ENCODE results near the gene PRSS50.

The PRSS50 gene

DNA sequence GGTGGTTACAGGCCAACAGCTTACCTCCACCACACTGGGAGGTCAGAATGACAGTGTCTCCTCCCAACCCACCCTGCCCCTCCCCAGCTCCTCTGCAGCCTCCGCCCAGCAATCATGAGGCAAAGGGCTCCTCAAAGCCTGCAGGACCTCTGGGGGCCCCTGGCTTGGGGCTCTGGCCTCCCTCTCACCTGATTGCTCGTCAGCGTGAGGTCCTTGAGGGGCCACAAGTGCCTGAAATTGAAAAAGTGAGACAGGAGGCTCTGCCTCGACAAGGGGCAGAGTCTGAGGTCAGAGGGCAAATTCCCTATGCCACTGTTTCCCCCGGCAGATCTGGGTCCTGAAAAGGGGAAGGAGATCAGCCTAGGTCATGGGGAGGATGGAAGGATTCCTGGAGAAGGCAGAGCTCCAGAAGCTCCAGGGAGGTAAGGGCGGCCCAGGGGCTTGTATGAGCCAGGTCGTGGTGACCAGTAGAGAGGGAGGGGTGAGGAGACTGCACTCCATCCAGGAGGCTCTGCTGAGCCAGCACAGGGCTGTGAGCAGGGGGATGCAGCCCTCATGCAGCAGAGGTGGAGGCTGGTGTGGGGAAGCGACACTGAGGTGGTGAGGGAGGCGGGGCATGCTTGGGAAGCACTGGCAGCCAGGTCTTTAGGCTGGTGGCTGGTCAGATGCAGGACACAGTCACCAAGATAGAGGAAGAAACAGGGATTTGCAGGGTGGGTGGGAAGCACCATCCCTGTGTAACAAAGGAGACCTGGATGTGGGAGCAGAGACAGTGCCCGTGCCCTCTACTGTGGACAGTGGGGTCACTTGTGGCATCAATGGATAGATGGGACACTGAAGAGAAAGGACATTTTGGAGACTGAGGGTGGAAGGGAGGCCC, 44.3 kb downstream of the PRSS50 start:
- DNase-seq (ENCODE audit: low read depth) = no peak
- TF ChIP-seq, protein P1, sequence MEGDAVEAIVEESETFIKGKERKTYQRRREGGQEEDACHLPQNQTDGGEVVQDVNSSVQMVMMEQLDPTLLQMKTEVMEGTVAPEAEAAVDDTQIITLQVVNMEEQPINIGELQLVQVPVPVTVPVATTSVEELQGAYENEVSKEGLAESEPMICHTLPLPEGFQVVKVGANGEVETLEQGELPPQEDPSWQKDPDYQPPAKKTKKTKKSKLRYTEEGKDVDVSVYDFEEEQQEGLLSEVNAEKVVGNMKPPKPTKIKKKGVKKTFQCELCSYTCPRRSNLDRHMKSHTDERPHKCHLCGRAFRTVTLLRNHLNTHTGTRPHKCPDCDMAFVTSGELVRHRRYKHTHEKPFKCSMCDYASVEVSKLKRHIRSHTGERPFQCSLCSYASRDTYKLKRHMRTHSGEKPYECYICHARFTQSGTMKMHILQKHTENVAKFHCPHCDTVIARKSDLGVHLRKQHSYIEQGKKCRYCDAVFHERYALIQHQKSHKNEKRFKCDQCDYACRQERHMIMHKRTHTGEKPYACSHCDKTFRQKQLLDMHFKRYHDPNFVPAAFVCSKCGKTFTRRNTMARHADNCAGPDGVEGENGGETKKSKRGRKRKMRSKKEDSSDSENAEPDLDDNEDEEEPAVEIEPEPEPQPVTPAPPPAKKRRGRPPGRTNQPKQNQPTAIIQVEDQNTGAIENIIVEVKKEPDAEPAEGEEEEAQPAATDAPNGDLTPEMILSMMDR (conservative IDR thresholded peaks at IDR 0.05; ENCODE audit: low read length) = no peak
- no peak overlapping the region for H3K4me3 ChIP-seq (ENCODE audit: low read length)

DNA sequence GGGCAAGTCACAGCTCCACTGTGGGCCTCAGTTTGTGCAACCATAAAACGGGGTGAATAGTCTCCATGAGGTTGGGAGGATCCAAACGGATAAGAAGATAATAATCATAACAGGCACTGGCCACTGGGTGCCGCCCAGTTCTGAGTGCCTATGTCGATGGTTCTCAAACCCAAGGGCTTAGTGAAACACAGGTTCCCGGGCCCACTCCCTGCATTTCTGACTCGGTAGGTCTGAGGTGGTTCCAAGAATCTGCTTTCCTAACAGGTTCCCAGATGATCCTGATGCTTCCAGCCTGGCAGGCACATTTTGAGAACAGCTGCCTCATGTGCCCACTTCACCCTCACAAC, 45.3 kb downstream of the PRSS50 start:
- TF ChIP-seq, protein P1 (conservative IDR thresholded peaks at IDR 0.05; ENCODE audit: low read length) = no peak
- no peak for DNase-seq (ENCODE audit: low read depth)
- no peak overlapping the region for H3K4me3 ChIP-seq (ENCODE audit: low read length)

DNA sequence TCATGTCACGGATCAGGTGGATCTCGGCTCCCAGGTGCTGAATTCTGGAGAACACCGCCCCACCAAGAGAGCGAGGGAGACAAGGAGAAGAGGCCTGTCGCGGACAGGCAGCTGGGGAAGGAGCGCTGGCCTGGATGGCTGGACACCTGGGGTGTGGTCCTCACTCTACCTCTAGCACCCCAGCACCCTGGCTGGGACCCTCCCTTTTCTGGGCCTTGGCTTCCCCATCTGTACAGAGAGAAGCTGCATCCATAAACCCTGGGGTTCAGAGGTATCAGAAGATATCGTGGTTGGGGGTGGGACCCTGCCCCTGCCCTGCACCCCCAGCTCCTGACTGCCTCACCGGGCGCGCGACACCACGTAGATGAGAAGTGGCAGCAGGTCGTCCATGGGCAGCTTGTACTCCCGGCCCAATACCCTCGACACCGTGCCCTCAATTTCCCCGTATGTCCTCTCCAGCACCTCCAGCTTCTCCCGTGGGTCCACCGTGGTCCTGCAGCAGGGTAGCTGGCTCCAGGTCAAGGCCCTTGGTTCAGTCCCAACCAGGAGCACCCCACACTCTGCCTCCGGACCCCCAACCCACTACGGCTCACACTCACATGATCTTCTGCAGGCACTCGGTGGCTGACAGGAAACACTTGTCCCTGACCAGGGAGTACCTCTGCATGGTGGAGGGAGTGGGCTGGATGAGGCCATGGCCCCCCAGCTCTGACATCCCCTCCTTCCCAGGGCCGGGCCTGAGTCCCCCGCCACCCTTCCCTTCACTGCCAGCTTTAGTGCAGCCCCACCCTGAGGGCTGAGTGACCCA, 45.9 kb downstream of the PRSS50 start:
- no peak for DNase-seq (ENCODE audit: low read depth)
- TF ChIP-seq, protein P1 (conservative IDR thresholded peaks at IDR 0.05; ENCODE audit: low read length) = no peak
- H3K4me3 ChIP-seq (ENCODE audit: low read length) = no peak overlapping the region

DNA sequence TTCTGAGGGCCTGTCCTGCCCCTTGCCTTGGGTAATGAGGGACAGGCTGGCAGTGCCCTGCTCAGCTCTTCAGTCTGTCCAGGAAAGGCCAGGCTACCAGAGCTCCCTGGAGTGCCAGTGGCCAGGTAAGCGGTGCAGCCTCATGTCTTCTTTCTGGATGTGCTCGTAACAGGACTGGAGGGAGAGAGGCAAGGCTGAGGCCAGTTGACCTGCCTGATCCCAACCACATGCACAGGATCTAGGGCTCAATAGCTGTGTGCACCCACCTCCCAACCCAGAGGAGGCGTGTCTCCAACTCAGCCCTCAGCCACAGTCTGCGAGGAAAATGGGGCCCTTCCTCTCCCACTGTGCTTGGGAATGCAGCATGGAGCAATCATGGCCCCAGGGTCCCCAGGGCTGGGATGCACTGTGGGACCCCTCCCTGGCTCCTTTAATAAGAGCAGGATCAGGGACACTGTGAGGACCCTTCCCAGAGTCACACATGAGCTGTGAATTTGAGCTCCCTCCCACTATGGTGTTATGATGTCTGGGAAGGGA, 46.7 kb downstream of the PRSS50 start:
- no peak overlapping the region for H3K4me3 ChIP-seq (ENCODE audit: low read length)
- TF ChIP-seq, protein P1 (conservative IDR thresholded peaks at IDR 0.05; ENCODE audit: low read length) = no peak
- no peak for DNase-seq (ENCODE audit: low read depth)

DNA sequence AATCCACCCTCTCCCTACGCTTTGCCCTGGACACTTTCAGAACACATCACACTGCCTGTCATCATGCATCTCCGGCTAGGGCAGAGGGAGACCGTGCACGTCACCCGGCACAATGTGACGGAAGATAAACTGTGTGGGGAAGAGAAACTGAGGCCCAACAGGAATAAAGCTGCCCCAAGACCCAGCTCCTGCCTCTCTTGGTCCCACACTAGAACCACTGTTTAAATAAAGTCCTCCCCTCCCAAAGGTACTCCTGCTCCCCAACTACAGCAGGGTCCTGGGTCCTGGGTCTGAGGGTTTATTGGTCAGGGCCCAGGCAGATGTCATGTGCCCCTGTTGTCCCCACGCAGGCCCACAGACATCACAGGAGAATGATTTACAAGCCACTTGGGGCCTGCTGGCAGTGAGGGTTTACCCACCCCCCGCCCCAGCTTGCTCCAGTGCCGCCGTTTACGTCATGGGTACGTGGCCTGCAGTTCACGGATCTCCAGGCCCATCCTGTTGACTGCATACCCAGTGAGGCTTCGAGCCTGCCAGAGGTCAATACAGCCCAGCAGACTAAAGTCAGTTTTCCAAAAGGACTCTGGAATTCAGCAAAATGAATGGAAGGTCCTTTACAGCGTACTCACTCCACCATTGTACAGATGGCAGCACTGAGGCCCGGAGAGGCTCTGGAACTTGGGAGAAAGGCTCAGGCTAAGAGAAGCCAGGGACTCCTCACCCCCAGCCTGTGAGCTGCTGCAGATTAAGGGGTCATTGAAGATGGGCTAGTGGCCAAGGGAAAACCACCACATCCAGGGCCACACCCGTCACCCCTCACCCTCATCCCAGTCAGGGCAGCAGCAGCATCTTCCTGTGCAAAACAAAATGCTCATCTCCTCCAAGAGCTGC, 47.4 kb downstream of the PRSS50 start:
- no peak for DNase-seq (ENCODE audit: low read depth)
- no peak overlapping the region for H3K4me3 ChIP-seq (ENCODE audit: low read length)
- TF ChIP-seq, protein P1 (conservative IDR thresholded peaks at IDR 0.05; ENCODE audit: low read length) = no peak

DNA sequence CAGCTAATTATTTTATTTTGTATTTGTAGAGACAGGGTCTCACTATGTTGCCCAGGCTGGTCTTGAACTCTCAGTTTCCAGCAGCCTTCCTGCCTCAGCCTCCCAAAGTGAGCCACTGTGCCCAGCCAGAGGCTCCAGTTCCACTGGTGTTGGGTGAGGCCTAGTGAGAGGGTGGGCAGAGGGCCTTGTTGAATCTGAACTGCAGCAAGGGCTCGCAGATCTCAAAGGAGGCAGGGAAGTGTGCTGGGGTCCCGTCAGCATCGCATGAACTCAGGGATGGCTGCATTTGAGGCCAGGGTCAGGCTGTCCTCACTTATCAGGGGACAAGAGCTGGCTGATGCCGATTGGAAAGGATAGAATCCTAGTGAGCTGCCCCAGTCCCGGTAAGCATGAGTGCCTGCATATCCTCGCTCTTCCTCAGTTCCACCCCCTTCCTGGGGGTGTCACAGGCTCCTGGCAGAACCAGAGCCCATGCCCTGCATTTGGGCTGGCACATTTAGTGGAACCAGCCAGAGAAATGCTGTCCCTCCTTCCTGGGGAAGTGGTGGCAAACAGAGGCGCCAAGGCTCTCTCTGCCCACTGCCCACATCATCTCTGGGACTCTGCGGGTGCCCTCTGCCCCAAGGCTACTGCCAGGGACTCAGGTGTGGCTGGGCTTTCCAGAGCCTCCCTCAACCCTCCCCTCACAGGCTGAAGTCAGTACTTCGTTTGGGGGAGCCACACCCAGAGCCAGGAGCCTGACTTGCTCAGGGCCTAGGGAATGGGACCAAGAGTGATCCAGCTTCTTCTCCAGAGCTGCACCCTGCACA, 48.3 kb downstream of the PRSS50 start:
- no peak overlapping the region for H3K4me3 ChIP-seq (ENCODE audit: low read length)
- DNase-seq (ENCODE audit: low read depth) = no peak
- TF ChIP-seq, protein P1 (conservative IDR thresholded peaks at IDR 0.05; ENCODE audit: low read length) = no peak
